Measurements from ENCODE around the gene CLCA4. TPM values are rescaled to one million over a fixed set of nuclear protein-coding genes. Genes with fewer than 3 reads are reported as not detected.

Gene CLCA4
- not detected in 2 replicates for total RNA-seq

GRCh38 chr1:86546787-86547221 is at the start of gene CLCA4:
Gene CLCA4 (plus strand): TSS chr1:86547078. CDS start chr1:86547120, 42 bp downstream.

Other genes starting within 250 kb of the CLCA4 start
- 11.2 and 20.6 TPM in 2 replicates for gene ODF2L, start 150.8 kb upstream of the CLCA4 start, total RNA-seq
- under 0.01 and 0.16 TPM in 2 replicates for gene CLCA2, start 122.9 kb upstream of the CLCA4 start, total RNA-seq
- gene CLCA1, start 78.2 kb upstream of the CLCA4 start, total RNA-seq: not detected in 2 replicates
- 51.3 and 57.5 TPM in 2 replicates for gene SH3GLB1, start 157.5 kb downstream of the CLCA4 start, total RNA-seq